OCI-LY3 (cell line): Measurements from ENCODE around the gene MIPOL1.

ENCODE experiments used
- CTCF ChIP-seq: fragments of 200-600, 300-600 bp; sonication (generic); IDR thresholded peaks from 2 replicates; pipeline ENCODE4 v1.5.1; 2014; ENCODE audit warnings: antibody characterized with exemption, low read length, low read depth
- EZH2phosphoT487 ChIP-seq: fragments of 200-600 bp; shearing (Covaris generic); IDR thresholded peaks from 2 replicates; pipeline ENCODE4 v1.6.1; 2018; ENCODE audit warnings: antibody characterized with exemption, mixed run types, low read depth

DNA sequence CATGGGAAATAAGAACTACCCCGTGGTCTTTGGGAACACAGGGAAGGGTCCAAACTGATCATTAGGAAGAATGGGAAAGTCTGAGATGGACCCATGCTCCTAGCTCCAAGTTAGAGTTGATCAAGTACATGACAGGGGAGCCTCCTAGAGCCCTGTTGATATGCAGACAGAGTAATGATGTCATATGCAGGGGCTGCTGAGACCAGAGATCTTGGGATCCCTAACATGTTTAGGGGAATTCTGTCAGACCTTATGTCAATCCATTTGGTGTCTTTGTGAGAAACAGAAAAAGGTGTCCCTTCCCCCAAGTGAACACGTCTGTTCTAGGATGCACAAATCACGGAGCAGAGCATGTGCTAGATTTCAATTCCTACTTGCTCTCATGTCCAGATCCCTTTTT, 31.9 kb upstream of the MIPOL1 start:
- TF ChIP-seq CTCF (no peak), EZH2phosphoT487 (no peak)
